HG03520 (cell line): ENCODE measurements around the gene SELENOH.
"Not testable (repeated sequence)": the region's sequence is repeated elsewhere in the genome, so short reads cannot be mapped to it uniquely, and the experiment has no call there.

Source experiments
- ATAC-seq: cut with Tn5 transposase; IDR thresholded peaks from one replicate; pipeline ENCODE4 v1.9.1; 2021; ENCODE audit warnings: mild to moderate bottlenecking, moderate library complexity; ENCODE audit not compliant: unreplicated experiment

Gene SELENOH

GRCh38 chr11:57741132-57742086, at the start of gene SELENOH:
SELENOH (plus strand) TSS chr11:57741491; CDS start chr11:57741596, 105 bp downstream.
- peak; percentile 86 for ATAC-seq

- ATAC-seq: no peak
Measured at GRCh38 chr11:57698843-57699365, 42.4 kb upstream of the SELENOH start.

GRCh38 chr11:57699813-57700212, 41.5 kb upstream of the SELENOH start:
- ATAC-seq: no peak

- no peak for ATAC-seq
Measured at GRCh38 chr11:57700425-57700824, 40.9 kb upstream of the SELENOH start.

- ATAC-seq: no peak
Measured at GRCh38 chr11:57703341-57703740, 38.0 kb upstream of the SELENOH start.

GRCh38 chr11:57704932-57705331, 36.4 kb upstream of the SELENOH start:
- ATAC-seq: no peak

GRCh38 chr11:57705432-57705831, 35.9 kb upstream of the SELENOH start:
- not testable (repeated sequence) for ATAC-seq

- no peak for ATAC-seq
Measured at GRCh38 chr11:57709802-57710367, 31.4 kb upstream of the SELENOH start.

- ATAC-seq: peak; percentile 41
Measured at GRCh38 chr11:57711414-57712255, 29.7 kb upstream of the SELENOH start, which contains the start of gene MED19. MED19 (minus strand) TSS chr11:57712215; CDS start chr11:57712179, 36 bp downstream.

- peak; percentile 93 for ATAC-seq
Measured at GRCh38 chr11:57712256-57713150, 28.8 kb upstream of the SELENOH start, which contains the start of gene TMX2. TMX2 (plus strand) TSS chr11:57712593; CDS start chr11:57712619, 26 bp downstream.

- ATAC-seq: no peak
Measured at GRCh38 chr11:57713835-57714234, 27.5 kb upstream of the SELENOH start.

GRCh38 chr11:57716726-57717125, 24.6 kb upstream of the SELENOH start:
- not testable (repeated sequence) for ATAC-seq

- ATAC-seq: no peak
Measured at GRCh38 chr11:57727185-57727584, 14.1 kb upstream of the SELENOH start.

GRCh38 chr11:57728829-57729228, 12.5 kb upstream of the SELENOH start:
- ATAC-seq: no peak

GRCh38 chr11:57729479-57729878, 11.8 kb upstream of the SELENOH start:
- ATAC-seq: no peak

GRCh38 chr11:57732661-57733060, 8.6 kb upstream of the SELENOH start:
- no peak for ATAC-seq

GRCh38 chr11:57735619-57736298, 5.5 kb upstream of the SELENOH start:
- no peak for ATAC-seq

- no peak for ATAC-seq
Measured at GRCh38 chr11:57742087-57742452, 779 bp downstream of the SELENOH start.

GRCh38 chr11:57744357-57744756, 3.1 kb downstream of the SELENOH start:
- no peak for ATAC-seq
